ENCODE results near the gene EARS2.
"Not testable (repeated sequence)": the region's sequence is repeated elsewhere in the genome, so short reads cannot be mapped to it uniquely, and the experiment has no call there.

The EARS2 gene

DNA sequence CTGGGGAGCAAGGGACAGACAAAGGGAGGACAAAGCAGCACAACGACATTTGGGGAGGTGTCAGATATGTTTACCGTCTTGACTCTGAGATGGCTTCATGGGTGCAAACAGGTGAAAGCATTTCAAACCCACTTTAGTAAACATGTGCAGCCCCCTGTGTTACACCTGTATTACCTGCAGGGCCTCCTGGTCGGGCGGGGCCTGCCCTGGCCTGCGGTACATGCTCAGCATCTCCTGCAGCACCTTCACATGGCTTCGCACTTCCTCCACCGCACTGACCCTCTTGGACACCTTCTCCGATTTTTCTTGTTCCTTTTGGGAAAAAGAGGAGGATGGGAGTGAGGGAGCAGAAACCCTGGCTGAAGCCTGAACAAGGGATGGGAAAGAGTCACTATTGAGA lies 71.3 kb downstream of the EARS2 start:
- Histone ChIP-seq H3K9me3 (ENCODE audit: severe bottlenecking) (no peaks in the 10 kb centered on the region), H3K27me3 (ENCODE audit: insufficient read depth, low read depth, severe bottlenecking) (no peaks in the 10 kb centered on the region), H3K4me3 (ENCODE audit: low read depth, low read length) (no peak overlapping the region), H3K36me3 (peaks cover 95% of the 10 kb centered on the region), H3K27ac (no peak overlapping the region)
- no peak for DNase-seq
- TF ChIP-seq, protein P1, sequence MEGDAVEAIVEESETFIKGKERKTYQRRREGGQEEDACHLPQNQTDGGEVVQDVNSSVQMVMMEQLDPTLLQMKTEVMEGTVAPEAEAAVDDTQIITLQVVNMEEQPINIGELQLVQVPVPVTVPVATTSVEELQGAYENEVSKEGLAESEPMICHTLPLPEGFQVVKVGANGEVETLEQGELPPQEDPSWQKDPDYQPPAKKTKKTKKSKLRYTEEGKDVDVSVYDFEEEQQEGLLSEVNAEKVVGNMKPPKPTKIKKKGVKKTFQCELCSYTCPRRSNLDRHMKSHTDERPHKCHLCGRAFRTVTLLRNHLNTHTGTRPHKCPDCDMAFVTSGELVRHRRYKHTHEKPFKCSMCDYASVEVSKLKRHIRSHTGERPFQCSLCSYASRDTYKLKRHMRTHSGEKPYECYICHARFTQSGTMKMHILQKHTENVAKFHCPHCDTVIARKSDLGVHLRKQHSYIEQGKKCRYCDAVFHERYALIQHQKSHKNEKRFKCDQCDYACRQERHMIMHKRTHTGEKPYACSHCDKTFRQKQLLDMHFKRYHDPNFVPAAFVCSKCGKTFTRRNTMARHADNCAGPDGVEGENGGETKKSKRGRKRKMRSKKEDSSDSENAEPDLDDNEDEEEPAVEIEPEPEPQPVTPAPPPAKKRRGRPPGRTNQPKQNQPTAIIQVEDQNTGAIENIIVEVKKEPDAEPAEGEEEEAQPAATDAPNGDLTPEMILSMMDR (IDR thresholded peaks at IDR 0.05; ENCODE audit: low read depth, low read length): no peak

DNA sequence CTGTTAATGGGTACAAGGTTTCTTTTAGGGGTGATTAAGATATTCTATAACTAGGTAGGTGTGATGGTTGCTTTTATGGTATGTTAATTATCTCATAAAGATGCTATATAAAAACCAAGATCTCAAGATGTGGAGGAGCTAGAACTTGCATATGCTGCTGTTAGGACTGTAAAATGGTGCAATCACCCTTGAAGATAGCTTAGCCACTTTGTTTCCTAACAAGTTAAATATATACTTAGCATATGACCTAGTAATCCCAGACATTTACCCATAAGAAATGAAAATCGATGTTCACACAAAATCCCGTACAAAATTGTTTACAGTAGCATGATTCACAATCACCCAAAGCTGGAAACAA lies 71.9 kb downstream of the EARS2 start:
- Histone ChIP-seq H3K36me3 (peaks cover 97% of the 10 kb centered on the region), H3K4me3 (ENCODE audit: low read depth, low read length) (no peak overlapping the region), H3K27me3 (ENCODE audit: insufficient read depth, low read depth, severe bottlenecking) (no peaks in the 10 kb centered on the region), H3K9me3 (ENCODE audit: severe bottlenecking) (no peaks in the 10 kb centered on the region), H3K27ac (no peak overlapping the region)
- no peak for DNase-seq
- TF ChIP-seq, protein P1 (IDR thresholded peaks at IDR 0.05; ENCODE audit: low read depth, low read length): no peak

DNA sequence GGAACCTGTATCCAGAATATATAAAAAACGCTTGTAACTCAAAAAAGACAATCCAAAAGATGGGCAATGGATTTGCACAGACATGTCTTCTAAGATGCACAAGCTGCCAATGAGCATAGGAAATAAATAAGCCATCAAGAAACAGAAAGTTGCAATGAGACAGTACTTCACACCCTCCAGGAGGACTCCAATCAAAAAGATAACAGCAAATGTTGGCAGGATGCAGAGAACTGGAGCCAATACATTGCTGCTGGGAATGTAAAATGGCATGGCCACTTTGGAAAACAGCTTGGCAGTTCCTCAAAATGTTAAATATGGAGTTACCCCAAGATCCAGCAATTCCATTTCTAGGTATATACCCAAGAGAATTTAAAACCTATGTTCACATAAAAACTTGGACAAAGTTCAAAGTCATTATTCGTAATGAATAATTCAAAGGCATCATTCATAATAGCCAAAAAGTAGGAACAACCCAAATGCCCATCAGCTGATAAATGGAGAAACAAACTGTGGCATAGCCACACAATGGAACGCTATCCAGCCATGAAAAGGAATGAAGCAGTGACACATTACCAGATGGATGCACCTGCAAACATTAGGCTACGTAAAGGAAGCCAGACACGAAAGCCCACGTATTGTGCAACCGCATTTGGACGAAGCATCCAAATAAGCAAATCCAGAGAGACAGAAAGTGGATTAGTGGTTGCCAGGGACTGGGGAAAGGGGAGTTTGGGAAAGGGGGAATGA lies 72.5 kb downstream of the EARS2 start:
- H3K27me3 ChIP-seq (ENCODE audit: insufficient read depth, low read depth, severe bottlenecking): no peaks in the 10 kb centered on the region
- TF ChIP-seq, protein P1 (IDR thresholded peaks at IDR 0.05; ENCODE audit: low read depth, low read length): no peak
- H3K27ac ChIP-seq: no peak overlapping the region
- H3K4me3 ChIP-seq (ENCODE audit: low read depth, low read length): no peak overlapping the region
- peaks cover 97% of the 10 kb centered on the region for H3K36me3 ChIP-seq
- no peaks in the 10 kb centered on the region for H3K9me3 ChIP-seq (ENCODE audit: severe bottlenecking)
- no peak for DNase-seq

DNA sequence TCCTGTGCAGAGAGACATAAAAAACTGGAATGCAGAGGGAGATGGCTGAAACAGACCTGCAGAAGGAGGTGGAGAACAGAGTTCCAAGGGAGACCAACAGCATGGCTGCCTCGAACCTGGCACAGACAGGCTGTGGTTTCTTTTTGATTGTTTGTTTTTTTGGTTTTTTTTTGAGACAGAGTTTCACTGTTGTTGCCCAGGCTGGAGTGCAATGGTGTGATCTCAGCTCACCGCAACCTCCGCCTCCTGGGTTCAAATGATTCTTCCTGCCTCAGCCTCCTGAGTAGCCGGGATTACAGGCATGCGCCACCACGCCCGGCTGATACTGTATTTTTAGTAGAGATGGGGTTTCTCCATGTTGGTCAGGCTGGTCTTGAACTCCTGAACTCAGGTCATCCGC lies 73.7 kb downstream of the EARS2 start:
- not testable (repeated sequence) for H3K4me3 ChIP-seq (ENCODE audit: low read depth, low read length); H3K27ac ChIP-seq
- peaks cover 97% of the 10 kb centered on the region for H3K36me3 ChIP-seq

DNA sequence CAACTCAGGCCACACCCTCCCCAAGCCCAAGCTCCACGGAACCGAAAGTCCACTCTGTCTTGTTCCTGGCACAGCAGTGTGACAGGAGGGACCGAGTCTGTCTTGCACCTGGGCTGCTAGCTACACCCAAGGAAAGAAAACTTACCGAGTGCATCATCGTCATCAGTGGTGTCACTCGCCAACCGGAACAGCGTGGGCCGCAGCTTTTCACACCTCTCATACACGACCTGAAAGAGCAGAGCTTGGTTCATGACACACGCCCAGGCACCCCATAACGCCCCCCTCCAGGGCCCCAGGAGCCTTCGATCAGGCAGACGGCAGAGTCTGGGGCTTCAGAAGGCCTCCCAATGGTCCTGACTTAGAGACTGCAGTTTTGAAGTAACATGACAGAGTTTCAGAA lies 74.4 kb downstream of the EARS2 start:
- TF ChIP-seq, protein P1 (IDR thresholded peaks at IDR 0.05; ENCODE audit: low read depth, low read length): no peak

More for the DNA sequence above, 73.7 kb downstream of the EARS2 start:
- not testable (repeated sequence) for H3K9me3 ChIP-seq (ENCODE audit: severe bottlenecking); DNase-seq; H3K27me3 ChIP-seq (ENCODE audit: insufficient read depth, low read depth, severe bottlenecking)

DNA sequence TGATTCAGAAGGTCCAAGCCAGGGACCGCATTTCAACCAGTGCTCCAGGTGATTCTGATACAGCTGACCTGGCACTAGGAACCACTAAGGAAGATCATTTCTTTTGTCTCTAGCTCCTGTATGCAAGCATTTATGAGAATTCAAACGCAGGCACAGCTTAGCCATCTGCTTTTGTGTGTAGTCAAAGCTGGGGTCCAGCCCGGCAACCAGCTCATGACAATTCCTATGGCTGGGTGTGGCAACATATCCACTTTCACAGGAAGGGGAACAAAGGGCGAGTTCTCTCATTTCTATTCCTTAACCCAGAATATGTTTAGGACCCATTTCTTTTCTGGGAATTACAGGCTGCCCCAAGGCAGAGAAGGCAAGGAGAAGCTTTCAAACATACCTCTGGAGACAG lies 76.9 kb downstream of the EARS2 start:
- Histone ChIP-seq H3K36me3 (peaks cover 96% of the 10 kb centered on the region), H3K4me3 (ENCODE audit: low read depth, low read length) (no peak overlapping the region), H3K27ac (no peak overlapping the region), H3K9me3 (ENCODE audit: severe bottlenecking) (no peaks in the 10 kb centered on the region), H3K27me3 (ENCODE audit: insufficient read depth, low read depth, severe bottlenecking) (no peaks in the 10 kb centered on the region)
- no peak for DNase-seq
- TF ChIP-seq, protein P1 (IDR thresholded peaks at IDR 0.05; ENCODE audit: low read depth, low read length): no peak

More for the DNA sequence above, 74.4 kb downstream of the EARS2 start:
- Histone ChIP-seq H3K4me3 (ENCODE audit: low read depth, low read length) (no peak overlapping the region), H3K36me3 (peaks cover 95% of the 10 kb centered on the region), H3K27ac (no peak overlapping the region), H3K27me3 (ENCODE audit: insufficient read depth, low read depth, severe bottlenecking) (no peaks in the 10 kb centered on the region), H3K9me3 (ENCODE audit: severe bottlenecking) (no peaks in the 10 kb centered on the region)
- no peak for DNase-seq

All from WERI-Rb-1 (cell line).